Measurements from ENCODE around the gene PTAR1.
A peak's percentile ranks its signal among the peaks of the same experiment; 100 is the strongest.

The PTAR1 gene

GRCh38 chr9:69677931-69678330, 81.9 kb downstream of the PTAR1 start:
- H3K9ac ChIP-seq (ENCODE audit: low read depth in 1 of 2, low read length in 2 of 2) = no peak overlapping the region
- no peak overlapping the region for H3K4me3 ChIP-seq (ENCODE audit: low read depth in 1 of 2, low read length in 2 of 2)
- H3K27me3 ChIP-seq (ENCODE audit: control insufficient read depth in 1 of 2, insufficient read depth in 2 of 2, low read length in 2 of 2) = peaks cover 0 to 3% of the 10 kb centered on the region in 2 donors
- H3K9me3 ChIP-seq (ENCODE audit: control insufficient read depth in 1 of 2, low read length in 2 of 2) = no peaks in the 10 kb centered on the region
- no peaks in the 10 kb centered on the region for H3K36me3 ChIP-seq (ENCODE audit: control insufficient read depth in 1 of 2, insufficient read depth in 2 of 2, low read length in 2 of 2)
- no peak overlapping the region for H3K27ac ChIP-seq (ENCODE audit: low read depth, low read length)
- H3K4me1 ChIP-seq (ENCODE audit: control insufficient read depth in 1 of 2, insufficient read depth in 2 of 2, low read length in 2 of 2) = peaks cover 0 to 5% of the 10 kb centered on the region in 2 donors

GRCh38 chr9:69675563-69675962, 84.2 kb downstream of the PTAR1 start:
- Histone ChIP-seq H3K36me3 (ENCODE audit: control insufficient read depth in 1 of 2, insufficient read depth in 2 of 2, low read length in 2 of 2) (no peaks in the 10 kb centered on the region), H3K9ac (ENCODE audit: low read depth in 1 of 2, low read length in 2 of 2) (no peak overlapping the region), H3K4me3 (ENCODE audit: low read depth in 1 of 2, low read length in 2 of 2) (no peak overlapping the region), H3K27me3 (ENCODE audit: control insufficient read depth in 1 of 2, insufficient read depth in 2 of 2, low read length in 2 of 2) (peaks cover 8 to 12% of the 10 kb centered on the region in 2 donors), H3K9me3 (ENCODE audit: control insufficient read depth in 1 of 2, low read length in 2 of 2) (no peaks in the 10 kb centered on the region), H3K27ac (ENCODE audit: low read depth, low read length) (no peak overlapping the region), H3K4me1 (ENCODE audit: control insufficient read depth in 1 of 2, insufficient read depth in 2 of 2, low read length in 2 of 2) (peaks cover 5 to 8% of the 10 kb centered on the region in 2 donors)

- peaks cover 8 to 14% of the 10 kb centered on the region in 2 donors for H3K27me3 ChIP-seq (ENCODE audit: control insufficient read depth in 1 of 2, insufficient read depth in 2 of 2, low read length in 2 of 2)
- no peaks in the 10 kb centered on the region for H3K36me3 ChIP-seq (ENCODE audit: control insufficient read depth in 1 of 2, insufficient read depth in 2 of 2, low read length in 2 of 2)
- H3K9me3 ChIP-seq (ENCODE audit: control insufficient read depth in 1 of 2, low read length in 2 of 2) = no peaks in the 10 kb centered on the region
- no peak overlapping the region for H3K4me3 ChIP-seq (ENCODE audit: low read depth in 1 of 2, low read length in 2 of 2)
- H3K27ac ChIP-seq (ENCODE audit: low read depth, low read length) = no peak overlapping the region
- H3K4me1 ChIP-seq (ENCODE audit: control insufficient read depth in 1 of 2, insufficient read depth in 2 of 2, low read length in 2 of 2) = peaks cover 5 to 8% of the 10 kb centered on the region in 2 donors
- no peak overlapping the region for H3K9ac ChIP-seq (ENCODE audit: low read depth in 1 of 2, low read length in 2 of 2)
Observed at GRCh38 chr9:69674716-69675438, 84.9 kb downstream of the PTAR1 start.

GRCh38 chr9:69674112-69674685, 85.6 kb downstream of the PTAR1 start:
- Histone ChIP-seq H3K4me1 (ENCODE audit: control insufficient read depth in 1 of 2, insufficient read depth in 2 of 2, low read length in 2 of 2) (peaks cover 5 to 8% of the 10 kb centered on the region in 2 donors), H3K9me3 (ENCODE audit: control insufficient read depth in 1 of 2, low read length in 2 of 2) (no peaks in the 10 kb centered on the region), H3K9ac (ENCODE audit: low read depth in 1 of 2, low read length in 2 of 2) (no peak overlapping the region), H3K27me3 (ENCODE audit: control insufficient read depth in 1 of 2, insufficient read depth in 2 of 2, low read length in 2 of 2) (peaks cover 8 to 14% of the 10 kb centered on the region in 2 donors), H3K27ac (ENCODE audit: low read depth, low read length) (no peak overlapping the region), H3K36me3 (ENCODE audit: control insufficient read depth in 1 of 2, insufficient read depth in 2 of 2, low read length in 2 of 2) (no peaks in the 10 kb centered on the region), H3K4me3 (ENCODE audit: low read depth in 1 of 2, low read length in 2 of 2) (no peak overlapping the region)

GRCh38 chr9:69673311-69673640, 86.5 kb downstream of the PTAR1 start:
- peak overlapping the region; percentile 54 to 61 for H3K9ac ChIP-seq (ENCODE audit: low read depth in 1 of 2, low read length in 2 of 2)
- no peaks in the 10 kb centered on the region for H3K36me3 ChIP-seq (ENCODE audit: control insufficient read depth in 1 of 2, insufficient read depth in 2 of 2, low read length in 2 of 2)
- H3K4me3 ChIP-seq (ENCODE audit: low read depth in 1 of 2, low read length in 2 of 2) = peak overlapping the region; percentile 78 to 81
- H3K27me3 ChIP-seq (ENCODE audit: control insufficient read depth in 1 of 2, insufficient read depth in 2 of 2, low read length in 2 of 2) = peaks cover 8 to 14% of the 10 kb centered on the region in 2 donors
- no peak overlapping the region for H3K27ac ChIP-seq (ENCODE audit: low read depth, low read length)
- H3K4me1 ChIP-seq (ENCODE audit: control insufficient read depth in 1 of 2, insufficient read depth in 2 of 2, low read length in 2 of 2) = peaks cover 5 to 8% of the 10 kb centered on the region in 2 donors
- no peaks in the 10 kb centered on the region for H3K9me3 ChIP-seq (ENCODE audit: control insufficient read depth in 1 of 2, low read length in 2 of 2)

GRCh38 chr9:69672596-69673310, 87.1 kb downstream of the PTAR1 start:
- peaks cover 5 to 8% of the 10 kb centered on the region in 2 donors for H3K4me1 ChIP-seq (ENCODE audit: control insufficient read depth in 1 of 2, insufficient read depth in 2 of 2, low read length in 2 of 2)
- H3K27ac ChIP-seq (ENCODE audit: low read depth, low read length) = peak overlapping the region; percentile 20
- no peaks in the 10 kb centered on the region for H3K36me3 ChIP-seq (ENCODE audit: control insufficient read depth in 1 of 2, insufficient read depth in 2 of 2, low read length in 2 of 2)
- H3K9ac ChIP-seq (ENCODE audit: low read depth in 1 of 2, low read length in 2 of 2) = peak overlapping the region; percentile 54 to 61
- H3K27me3 ChIP-seq (ENCODE audit: control insufficient read depth in 1 of 2, insufficient read depth in 2 of 2, low read length in 2 of 2) = peaks cover 8 to 14% of the 10 kb centered on the region in 2 donors
- no peaks in the 10 kb centered on the region for H3K9me3 ChIP-seq (ENCODE audit: control insufficient read depth in 1 of 2, low read length in 2 of 2)
- H3K4me3 ChIP-seq (ENCODE audit: low read depth in 1 of 2, low read length in 2 of 2) = peak overlapping the region; percentile 78 to 81

- Histone ChIP-seq H3K4me1 (ENCODE audit: control insufficient read depth in 1 of 2, insufficient read depth in 2 of 2, low read length in 2 of 2) (peaks cover 5 to 8% of the 10 kb centered on the region in 2 donors), H3K36me3 (ENCODE audit: control insufficient read depth in 1 of 2, insufficient read depth in 2 of 2, low read length in 2 of 2) (no peaks in the 10 kb centered on the region), H3K9me3 (ENCODE audit: control insufficient read depth in 1 of 2, low read length in 2 of 2) (no peaks in the 10 kb centered on the region), H3K27ac (ENCODE audit: low read depth, low read length) (peak within 1 kb of the TSS; percentile 20), H3K9ac (ENCODE audit: low read depth in 1 of 2, low read length in 2 of 2) (peak within 1 kb of the TSS; percentile 54 to 61), H3K4me3 (ENCODE audit: low read depth in 1 of 2, low read length in 2 of 2) (peak within 1 kb of the TSS; percentile 78 to 81), H3K27me3 (ENCODE audit: control insufficient read depth in 1 of 2, insufficient read depth in 2 of 2, low read length in 2 of 2) (peaks cover 8 to 14% of the 10 kb centered on the region in 2 donors)
Observed at GRCh38 chr9:69671879-69672595, 87.8 kb downstream of the PTAR1 start, which contains the start of gene APBA1. APBA1 (minus strand) TSS chr9:69672371.

- Histone ChIP-seq H3K27ac (ENCODE audit: low read depth, low read length) (no peak overlapping the region), H3K36me3 (ENCODE audit: control insufficient read depth in 1 of 2, insufficient read depth in 2 of 2, low read length in 2 of 2) (no peaks in the 10 kb centered on the region), H3K9ac (ENCODE audit: low read depth in 1 of 2, low read length in 2 of 2) (peak overlapping the region; percentile 25 to 30), H3K27me3 (ENCODE audit: control insufficient read depth in 1 of 2, insufficient read depth in 2 of 2, low read length in 2 of 2) (peaks cover 8 to 14% of the 10 kb centered on the region in 2 donors), H3K9me3 (ENCODE audit: control insufficient read depth in 1 of 2, low read length in 2 of 2) (no peaks in the 10 kb centered on the region), H3K4me3 (ENCODE audit: low read depth in 1 of 2, low read length in 2 of 2) (peak overlapping the region; percentile 60 to 69), H3K4me1 (ENCODE audit: control insufficient read depth in 1 of 2, insufficient read depth in 2 of 2, low read length in 2 of 2) (peaks cover 5 to 8% of the 10 kb centered on the region in 2 donors)
Observed at GRCh38 chr9:69671311-69671878, 88.4 kb downstream of the PTAR1 start.

- H3K9me3 ChIP-seq (ENCODE audit: control insufficient read depth in 1 of 2, low read length in 2 of 2) = no peaks in the 10 kb centered on the region
- no peak overlapping the region for H3K9ac ChIP-seq (ENCODE audit: low read depth in 1 of 2, low read length in 2 of 2)
- peaks cover 8 to 11% of the 10 kb centered on the region in 2 donors for H3K27me3 ChIP-seq (ENCODE audit: control insufficient read depth in 1 of 2, insufficient read depth in 2 of 2, low read length in 2 of 2)
- no peak overlapping the region for H3K27ac ChIP-seq (ENCODE audit: low read depth, low read length)
- no peak overlapping the region for H3K4me3 ChIP-seq (ENCODE audit: low read depth in 1 of 2, low read length in 2 of 2)
- H3K4me1 ChIP-seq (ENCODE audit: control insufficient read depth in 1 of 2, insufficient read depth in 2 of 2, low read length in 2 of 2) = peaks cover 0 to 5% of the 10 kb centered on the region in 2 donors
- no peaks in the 10 kb centered on the region for H3K36me3 ChIP-seq (ENCODE audit: control insufficient read depth in 1 of 2, insufficient read depth in 2 of 2, low read length in 2 of 2)
Observed at GRCh38 chr9:69667306-69667705, 92.5 kb downstream of the PTAR1 start.
